HepG2 (cell line): Measurements from ENCODE around the gene KLHDC4. TPM values are rescaled to one million over a fixed set of nuclear protein-coding genes. Genes with fewer than 3 reads are reported as not detected.

Source experiments
- ATAC-seq: fragments of 200-7000 bp; cut with Tn5 transposase; 3 replicates; pipeline ENCODE4 v1.9.1; 2020; ENCODE audit warnings: mild to moderate bottlenecking, moderate library complexity
- BruUV-seq: library from RNA; stranded (reverse); fragments of 400-500 nt; replicated peaks from 2 replicates; lab custom pipeline; 2021; lab: Mats Ljungman, UMichigan
- CTCF ChIA-PET: fragments of 300-600 bp; formaldehyde crosslinking; extraction: SDS; loops from one replicate; lab custom pipeline; 2021; ENCODE audit warnings: low total read pairs, inconsistent platforms, low intra/inter-chr PET ratio; lab: Yijun Ruan, JAX
- POLR2A ChIA-PET: fragments of 350-600 bp; sonication (Branson Sonifier 250); formaldehyde crosslinking; loops from one replicate; lab custom pipeline; 2020; ENCODE audit warnings: antibody characterized with exemption, inconsistent platforms; lab: Yijun Ruan, JAX
- DNase-seq: peaks from one replicate; pipeline ENCODE4 v3.0.0-alpha.2; 2015; ENCODE audit warnings: low spot score
- FAIRE-seq: peaks from 3 replicates; lab custom pipeline; 2011; peaks lifted over from hg19 to GRCh38; lab: Jason Lieb, UNC
- H2AFZ ChIP-seq: one replicate; pipeline ENCODE4 v1.6.1; 2011; ENCODE audit warnings: low read length, inconsistent platforms
- H3K27ac ChIP-seq: fragments of 300-600 bp; 3 replicates; pipeline ENCODE4 v1.8.0; 2011; ENCODE audit warnings: mixed run types, mild to moderate bottlenecking, mixed read lengths, low read length, inconsistent platforms; ENCODE audit not compliant: insufficient read depth; ENCODE audit errors: extremely low read length
- H3K27me3 ChIP-seq, 2 experiments: fragments of 200-600 bp in 1 of 2; 2 replicates in 1 of 2; 3 replicates in 1 of 2; pipeline versions ENCODE4 v1.6.0 to v1.8.0; 2011; ENCODE audit warnings: low read length in 2 of 2, mild to moderate bottlenecking in 2 of 2, moderate library complexity in 2 of 2, inconsistent platforms in 1 of 2; ENCODE audit not compliant: insufficient read depth in 2 of 2, control insufficient read depth in 1 of 2
- H3K36me3 ChIP-seq, 2 experiments: fragments of 200-600 bp in 1 of 2; replicated peaks in 1 of 2; 2 replicates in 1 of 2; 3 replicates in 1 of 2; pipeline versions ENCODE4 v1.5.1 to v1.8.0; 2011; ENCODE audit warnings: low read length in 2 of 2, inconsistent platforms in 1 of 2; ENCODE audit not compliant: insufficient read depth in 2 of 2, control insufficient read depth in 1 of 2
- H3K4me1 ChIP-seq: 2 replicates; pipeline ENCODE4 v1.5.1; 2012; ENCODE audit warnings: low read length, inconsistent platforms; ENCODE audit not compliant: insufficient read depth
- H3K4me2 ChIP-seq: 2 replicates; pipeline ENCODE4 v1.6.0; 2011; ENCODE audit warnings: low read depth, low read length, inconsistent platforms
- H3K4me3 ChIP-seq, 3 experiments: fragments of 200-600 bp in 1 of 3; sonication (generic), shearing (Covaris generic) in 1 of 3; replicated peaks in 1 of 3; 2 replicates each; pipeline ENCODE4 v1.5.1; 2011 to 2016; ENCODE audit warnings: low read length in 3 of 3, inconsistent platforms in 2 of 3, low read depth in 2 of 3, mild to moderate bottlenecking in 2 of 3, control low read depth in 1 of 3, mixed read lengths in 1 of 3; ENCODE audit not compliant: insufficient read depth in 1 of 3
- H3K79me2 ChIP-seq: one replicate; pipeline ENCODE4 v1.6.1; 2011; ENCODE audit warnings: low read length, inconsistent platforms; ENCODE audit not compliant: insufficient read depth
- H3K9ac ChIP-seq: 2 replicates; pipeline ENCODE4 v1.6.0; 2011; ENCODE audit warnings: mild to moderate bottlenecking, low read depth, low read length, inconsistent platforms; ENCODE audit not compliant: insufficient read depth
- H3K9me3 ChIP-seq: 2 replicates; pipeline ENCODE4 v1.5.1; 2012; ENCODE audit warnings: mild to moderate bottlenecking, low read length
- H4K20me1 ChIP-seq: 2 replicates; pipeline ENCODE4 v1.6.0; 2011; ENCODE audit warnings: inconsistent platforms, mild to moderate bottlenecking, low read length, moderate library complexity; ENCODE audit not compliant: insufficient read depth
- EED ChIP-seq: sonication (generic); formaldehyde crosslinking; IDR thresholded peaks from 2 replicates; pipeline ENCODE4 v1.5.0; 2020; ENCODE audit warnings: mild to moderate bottlenecking, missing genetic modification reagents
- FOXP1 ChIP-seq, 2 experiments: fragments of 450-650 bp in 1 of 2; IDR thresholded peaks; 2 replicates each; pipeline ENCODE4 v1.6.1; 2017 to 2018; ENCODE audit warnings: antibody characterized with exemption in 1 of 2
- HDAC6 ChIP-seq: fragments of 200-600 bp; sonication (generic); IDR thresholded peaks from 2 replicates; pipeline ENCODE4 v1.7.0; 2017; ENCODE audit warnings: mild to moderate bottlenecking, antibody characterized with exemption, low read length, low read depth
- HNRNPUL1 ChIP-seq: fragments of 200-400 bp; formaldehyde crosslinking; IDR thresholded peaks from 2 replicates; pipeline ENCODE4 v1.6.1; 2017; ENCODE audit warnings: low read depth, mild to moderate bottlenecking, low read length, moderate library complexity
- TAF1 ChIP-seq: sonication (generic); formaldehyde crosslinking; IDR thresholded peaks from 2 replicates; pipeline ENCODE4 v1.4.0; 2020; ENCODE audit warnings: missing genetic modification reagents
- ZNF570 ChIP-seq: sonication (generic); formaldehyde crosslinking; IDR thresholded peaks from 2 replicates; pipeline ENCODE4 v1.4.0; 2020; ENCODE audit warnings: mild to moderate bottlenecking, missing genetic modification reagents, borderline replicate concordance
- ZNF607 ChIP-seq: sonication (generic); formaldehyde crosslinking; IDR thresholded peaks from 2 replicates; pipeline ENCODE4 v1.5.1; 2020; ENCODE audit warnings: missing genetic modification reagents, mild to moderate bottlenecking, borderline replicate concordance
- ZNF652 ChIP-seq: IDR thresholded peaks from 2 replicates; pipeline ENCODE4 v1.6.1; 2016; ENCODE audit warnings: low read depth, borderline replicate concordance
- ZNF724P ChIP-seq: sonication (generic); formaldehyde crosslinking; IDR thresholded peaks from 2 replicates; pipeline ENCODE4 v1.8.0; 2022; ENCODE audit warnings: missing genetic modification reagents, borderline replicate concordance
- ZNF761 ChIP-seq: sonication (generic); formaldehyde crosslinking; conservative IDR thresholded peaks from 2 replicates; pipeline ENCODE4 v1.4.0; 2020; ENCODE audit warnings: mild to moderate bottlenecking, missing genetic modification reagents
- ZNF768 ChIP-seq: sonication (generic); formaldehyde crosslinking; IDR thresholded peaks from 2 replicates; pipeline ENCODE4 v1.4.0; 2020; ENCODE audit warnings: missing genetic modification reagents
- WGBS: methylation state at CpG from one replicate; pipeline ENCODE4 v1.1.6; 2017; ENCODE audit warnings: low lambda C conversion rate; 5-methylcytosine and 5-hydroxymethylcytosine counted together
- in situ Hi-C: cut with HindIII; loops from 2 replicates; pipeline ENCODE4 v1.10.0; 2017; ENCODE audit warnings: low pct_unique_long_range_greater_than_20kb; ENCODE audit not compliant: extremely low pct_ligation_motif_present
- intact Hi-C: fragments of 100-400 bp; cut with micrococcal nuclease; formaldehyde crosslinking; loops from one replicate; pipeline ENCODE4 v1.10.0; 2022; ENCODE audit not compliant: unreplicated experiment
- polyA plus RNA-seq, 8 experiments: library from polyadenylated mRNA; depleted of rRNA in 3 of 8; stranded (reverse) in 7 of 8; unstranded in 1 of 8; fragments of >200 nt; fragmentation: Illumina TruSeq in 4 of 8; extraction: Trizol in 4 of 8; gene quantifications; 2 replicates each; pipeline versions ENCODE4 v1.2.1 to v1.2.3, GENCODE V29; 2011 to 2016; ENCODE audit warnings: low read depth in 4 of 8, missing spikeins in 1 of 8, mixed read lengths in 1 of 8; ENCODE audit not compliant: insufficient read depth in 1 of 8
- total RNA-seq, 5 experiments: library from RNA; depleted of rRNA; stranded (reverse); fragments of >200 nt; fragmentation: Illumina TruSeq; extraction: Trizol; gene quantifications; 2 replicates each; pipeline ENCODE4 v1.2.3, GENCODE V29; 2016; ENCODE audit warnings: low read depth in 1 of 5
- TF ChIP-seq, protein P1 (sequence below): sonication (generic); formaldehyde crosslinking; IDR thresholded peaks from 2 replicates; pipeline ENCODE4 v1.5.0; 2020; ENCODE audit warnings: missing genetic modification reagents, mild to moderate bottlenecking, borderline replicate concordance
- TF ChIP-seq, protein P2 (sequence below): sonication (generic); formaldehyde crosslinking; IDR thresholded peaks from 2 replicates; pipeline ENCODE4 v1.5.1; 2020; ENCODE audit warnings: mild to moderate bottlenecking, missing genetic modification reagents, moderate library complexity
- TF ChIP-seq, protein P3 (sequence below): sonication (generic); formaldehyde crosslinking; IDR thresholded peaks from 2 replicates; pipeline ENCODE4 v1.4.0; 2020; ENCODE audit warnings: missing genetic modification reagents
- TF ChIP-seq, protein P4 (sequence below): sonication (generic); formaldehyde crosslinking; IDR thresholded peaks from 2 replicates; pipeline ENCODE4 v1.5.0; 2020; ENCODE audit warnings: missing genetic modification reagents, mild to moderate bottlenecking, borderline replicate concordance

The KLHDC4 gene
- total and polyA plus RNA-seq, 2 of the 13 experiments (the other 11 are each of a cell fraction or from before 2014, with no cell fraction given): 18.7 to 31.8 TPM

DNA sequence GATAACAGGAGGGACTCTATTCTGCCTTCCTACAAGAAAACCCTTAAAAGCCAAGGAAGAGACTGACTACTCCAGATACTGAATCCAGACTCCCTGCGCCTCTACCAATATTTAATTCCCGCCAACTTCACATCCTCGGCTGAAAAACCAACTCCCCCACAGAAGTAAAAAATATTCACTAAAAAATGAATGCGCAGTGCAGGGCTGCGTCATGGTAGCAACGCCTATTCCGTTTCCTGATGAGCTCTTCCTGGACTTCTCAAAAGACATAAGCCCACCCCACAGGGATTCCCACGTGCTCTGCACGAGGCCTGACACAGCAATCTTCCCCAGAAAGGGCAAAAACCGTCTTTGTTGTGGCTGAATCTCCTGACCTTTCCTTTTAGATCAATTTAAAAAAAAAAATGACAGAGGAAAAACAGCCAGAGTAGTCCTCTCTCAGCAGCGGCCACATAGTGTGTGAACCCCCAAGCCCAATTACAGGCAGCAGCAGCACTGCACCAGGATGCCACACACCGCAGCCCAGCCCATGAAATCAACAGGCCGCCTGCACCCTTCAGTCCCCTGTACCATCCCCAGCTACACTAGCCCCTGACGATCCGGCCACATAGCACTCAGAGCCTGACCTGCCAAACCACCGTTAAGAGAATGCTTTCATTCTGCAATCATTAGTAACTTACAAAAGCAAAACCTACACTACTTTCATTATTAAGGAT, 23.9 kb downstream of the KLHDC4 start:
- Histone ChIP-seq H3K9ac (no peak overlapping the region), H3K4me3 (no peak overlapping the region), H3K9me3 (no peaks in the 10 kb centered on the region), H3K36me3 (peaks cover 27 to 61% of the 10 kb centered on the region in 2 experiments), H3K79me2 (peaks cover 8% of the 10 kb centered on the region), H2AFZ (no peak overlapping the region), H3K4me2 (no peak overlapping the region), H3K4me1 (no peaks in the 10 kb centered on the region), H4K20me1 (no peaks in the 10 kb centered on the region; the same call in 1 of the 2 replicates), H3K27me3 (no peaks in the 10 kb centered on the region; a peak in 1 of 5 replicates), H3K27ac (no peak overlapping the region)
- TF ChIP-seq ZNF768 (no peak), EED (no peak), HNRNPUL1 (no peak), TAF1 (CRISPR knock-in tag) (no peak), ZNF724P (CRISPR knock-in tag) (no peak), FOXP1 (IDR thresholded peaks at IDR 0.05) (no peak), FOXP1 (CRISPR knock-in tag; IDR thresholded peaks at IDR 0.05) (no peak), HDAC6 (no peak), ZNF570 (no peak), ZNF761 (CRISPR knock-in tag) (no peak), ZNF652 (CRISPR knock-in tag) (no peak), ZNF607 (CRISPR knock-in tag) (no peak)
- TF ChIP-seq, protein P1, sequence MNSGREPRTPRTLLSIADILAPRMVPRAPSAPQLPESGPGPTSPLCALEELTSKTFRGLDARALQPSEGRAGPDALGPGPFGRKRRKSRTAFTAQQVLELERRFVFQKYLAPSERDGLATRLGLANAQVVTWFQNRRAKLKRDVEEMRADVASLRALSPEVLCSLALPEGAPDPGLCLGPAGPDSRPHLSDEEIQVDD (CRISPR knock-in tag): no peak
- TF ChIP-seq, protein P2, sequence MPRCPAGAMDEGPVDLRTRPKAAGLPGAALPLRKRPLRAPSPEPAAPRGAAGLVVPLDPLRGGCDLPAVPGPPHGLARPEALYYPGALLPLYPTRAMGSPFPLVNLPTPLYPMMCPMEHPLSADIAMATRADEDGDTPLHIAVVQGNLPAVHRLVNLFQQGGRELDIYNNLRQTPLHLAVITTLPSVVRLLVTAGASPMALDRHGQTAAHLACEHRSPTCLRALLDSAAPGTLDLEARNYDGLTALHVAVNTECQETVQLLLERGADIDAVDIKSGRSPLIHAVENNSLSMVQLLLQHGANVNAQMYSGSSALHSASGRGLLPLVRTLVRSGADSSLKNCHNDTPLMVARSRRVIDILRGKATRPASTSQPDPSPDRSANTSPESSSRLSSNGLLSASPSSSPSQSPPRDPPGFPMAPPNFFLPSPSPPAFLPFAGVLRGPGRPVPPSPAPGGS (CRISPR knock-in tag): no peak
- TF ChIP-seq, protein P3, sequence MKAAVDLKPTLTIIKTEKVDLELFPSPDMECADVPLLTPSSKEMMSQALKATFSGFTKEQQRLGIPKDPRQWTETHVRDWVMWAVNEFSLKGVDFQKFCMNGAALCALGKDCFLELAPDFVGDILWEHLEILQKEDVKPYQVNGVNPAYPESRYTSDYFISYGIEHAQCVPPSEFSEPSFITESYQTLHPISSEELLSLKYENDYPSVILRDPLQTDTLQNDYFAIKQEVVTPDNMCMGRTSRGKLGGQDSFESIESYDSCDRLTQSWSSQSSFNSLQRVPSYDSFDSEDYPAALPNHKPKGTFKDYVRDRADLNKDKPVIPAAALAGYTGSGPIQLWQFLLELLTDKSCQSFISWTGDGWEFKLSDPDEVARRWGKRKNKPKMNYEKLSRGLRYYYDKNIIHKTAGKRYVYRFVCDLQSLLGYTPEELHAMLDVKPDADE (CRISPR knock-in tag): no peak
- TF ChIP-seq, protein P4, sequence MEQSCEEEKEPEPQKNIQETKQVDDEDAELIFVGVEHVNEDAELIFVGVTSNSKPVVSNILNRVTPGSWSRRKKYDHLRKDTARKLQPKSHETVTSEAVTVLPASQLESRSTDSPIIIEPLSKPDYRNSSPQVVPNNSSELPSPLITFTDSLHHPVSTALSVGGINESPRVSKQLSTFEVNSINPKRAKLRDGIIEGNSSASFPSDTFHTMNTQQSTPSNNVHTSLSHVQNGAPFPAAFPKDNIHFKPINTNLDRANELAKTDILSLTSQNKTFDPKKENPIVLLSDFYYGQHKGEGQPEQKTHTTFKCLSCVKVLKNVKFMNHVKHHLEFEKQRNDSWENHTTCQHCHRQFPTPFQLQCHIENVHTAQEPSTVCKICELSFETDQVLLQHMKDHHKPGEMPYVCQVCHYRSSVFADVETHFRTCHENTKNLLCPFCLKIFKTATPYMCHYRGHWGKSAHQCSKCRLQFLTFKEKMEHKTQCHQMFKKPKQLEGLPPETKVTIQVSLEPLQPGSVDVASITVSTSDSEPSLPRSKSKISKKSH (CRISPR knock-in tag): no peak
- no peak for DNase-seq
- FAIRE-seq: no peak
- WGBS: 93% methylated on average over 16 of the region's 16 CpGs
- POLR2A ChIA-PET: no interaction called here
- CTCF ChIA-PET: no interaction called here
- intact Hi-C loops: no loop called here
- ATAC-seq: no peak; the same call in 2 of the 3 replicates
- BruUV-seq: no TSS peak
- in situ Hi-C loops: no loop called here
